Endothelial cell (in vitro differentiated cells): ENCODE measurements around the gene PTCHD1. TPM values are rescaled to one million over a fixed set of nuclear protein-coding genes. Genes with fewer than 3 reads are reported as not detected.

ENCODE experiments used
- DNase-seq: peaks from one replicate; pipeline ENCODE4 v3.0.0; 2021; ENCODE audit warnings: low spot score
- H3K27ac Mint-ChIP-seq: one replicate; pipeline ENCODE4 v1.8.0; 2021; ENCODE audit warnings: mixed read lengths, inconsistent platforms; ENCODE audit not compliant: unreplicated experiment
- H3K27me3 Mint-ChIP-seq: one replicate; pipeline ENCODE4 v1.8.0; 2021; ENCODE audit warnings: mild to moderate bottlenecking, moderate library complexity, mixed read lengths, inconsistent platforms; ENCODE audit not compliant: unreplicated experiment
- H3K36me3 Mint-ChIP-seq: one replicate; pipeline ENCODE4 v1.8.0; 2021; ENCODE audit warnings: mild to moderate bottlenecking, low read depth, mixed read lengths, inconsistent platforms; ENCODE audit not compliant: unreplicated experiment
- H3K4me1 Mint-ChIP-seq: one replicate; pipeline ENCODE4 v1.8.0; 2021; ENCODE audit warnings: mild to moderate bottlenecking, mixed read lengths, inconsistent platforms; ENCODE audit not compliant: unreplicated experiment
- H3K4me3 Mint-ChIP-seq: one replicate; pipeline ENCODE4 v1.8.0; 2021; ENCODE audit warnings: mild to moderate bottlenecking, mixed read lengths, inconsistent platforms; ENCODE audit not compliant: unreplicated experiment
- H3K9me3 Mint-ChIP-seq: one replicate; pipeline ENCODE4 v1.8.0; 2021; ENCODE audit warnings: mixed read lengths, inconsistent platforms; ENCODE audit not compliant: unreplicated experiment
- total RNA-seq: library from RNA; stranded (reverse); fragmentation: NEBNext Ultra II Directional; extraction: Animal tissue kit (Norgen Biotek cat#: 25700); gene quantifications from one replicate; pipeline ENCODE4 v1.2.1, GENCODE V29; 2021; ENCODE audit not compliant: unreplicated experiment
- TF ChIP-seq, protein P1 (sequence below): fragments of 200-600 bp; sonication (generic); IDR thresholded peaks from one replicate; pipeline ENCODE4 v1.5.0; 2021; ENCODE audit warnings: antibody characterized with exemption; ENCODE audit not compliant: unreplicated experiment

The PTCHD1 gene
- total RNA-seq, 1 donor from 2014 or later: 0.87 TPM

GRCh38 chrX:23292988-23293651 lies 41.5 kb upstream of the PTCHD1 start:
- TF ChIP-seq, protein P1, sequence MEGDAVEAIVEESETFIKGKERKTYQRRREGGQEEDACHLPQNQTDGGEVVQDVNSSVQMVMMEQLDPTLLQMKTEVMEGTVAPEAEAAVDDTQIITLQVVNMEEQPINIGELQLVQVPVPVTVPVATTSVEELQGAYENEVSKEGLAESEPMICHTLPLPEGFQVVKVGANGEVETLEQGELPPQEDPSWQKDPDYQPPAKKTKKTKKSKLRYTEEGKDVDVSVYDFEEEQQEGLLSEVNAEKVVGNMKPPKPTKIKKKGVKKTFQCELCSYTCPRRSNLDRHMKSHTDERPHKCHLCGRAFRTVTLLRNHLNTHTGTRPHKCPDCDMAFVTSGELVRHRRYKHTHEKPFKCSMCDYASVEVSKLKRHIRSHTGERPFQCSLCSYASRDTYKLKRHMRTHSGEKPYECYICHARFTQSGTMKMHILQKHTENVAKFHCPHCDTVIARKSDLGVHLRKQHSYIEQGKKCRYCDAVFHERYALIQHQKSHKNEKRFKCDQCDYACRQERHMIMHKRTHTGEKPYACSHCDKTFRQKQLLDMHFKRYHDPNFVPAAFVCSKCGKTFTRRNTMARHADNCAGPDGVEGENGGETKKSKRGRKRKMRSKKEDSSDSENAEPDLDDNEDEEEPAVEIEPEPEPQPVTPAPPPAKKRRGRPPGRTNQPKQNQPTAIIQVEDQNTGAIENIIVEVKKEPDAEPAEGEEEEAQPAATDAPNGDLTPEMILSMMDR: no peak
- H3K4me3 Mint-ChIP-seq: no peak overlapping the region
- peaks cover 4% of the 10 kb centered on the region for H3K4me1 Mint-ChIP-seq
- H3K27me3 Mint-ChIP-seq: no peaks in the 10 kb centered on the region
- DNase-seq: no peak
- H3K27ac Mint-ChIP-seq: no peak overlapping the region
- H3K9me3 Mint-ChIP-seq: no peaks in the 10 kb centered on the region
- no peaks in the 10 kb centered on the region for H3K36me3 Mint-ChIP-seq

DNA sequence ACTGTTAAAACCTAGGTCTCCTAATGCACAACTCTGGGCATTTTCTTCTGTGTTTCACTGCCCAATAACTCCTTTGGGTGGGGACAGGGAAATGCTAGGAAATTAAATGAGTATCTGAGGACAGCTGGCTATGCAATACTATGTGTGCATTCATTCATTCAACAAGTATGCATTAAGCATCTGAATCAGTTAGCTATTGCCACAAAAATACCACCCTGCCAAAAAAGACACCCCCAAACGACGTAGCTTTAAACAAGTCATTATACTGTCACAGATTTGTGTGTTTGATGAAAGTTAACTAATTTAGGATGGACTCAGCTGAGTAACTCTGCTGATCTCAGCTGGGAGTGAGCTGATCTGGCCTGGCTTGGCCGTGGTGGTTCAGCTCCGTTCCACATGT lies 29.8 kb upstream of the PTCHD1 start:
- Mint-ChIP-seq H3K4me1 (peaks cover 7% of the 10 kb centered on the region), H3K4me3 (no peak overlapping the region), H3K9me3 (no peaks in the 10 kb centered on the region), H3K27ac (no peak overlapping the region), H3K36me3 (no peaks in the 10 kb centered on the region), H3K27me3 (no peaks in the 10 kb centered on the region)
- no peak for DNase-seq
- TF ChIP-seq, protein P1: no peak

DNA sequence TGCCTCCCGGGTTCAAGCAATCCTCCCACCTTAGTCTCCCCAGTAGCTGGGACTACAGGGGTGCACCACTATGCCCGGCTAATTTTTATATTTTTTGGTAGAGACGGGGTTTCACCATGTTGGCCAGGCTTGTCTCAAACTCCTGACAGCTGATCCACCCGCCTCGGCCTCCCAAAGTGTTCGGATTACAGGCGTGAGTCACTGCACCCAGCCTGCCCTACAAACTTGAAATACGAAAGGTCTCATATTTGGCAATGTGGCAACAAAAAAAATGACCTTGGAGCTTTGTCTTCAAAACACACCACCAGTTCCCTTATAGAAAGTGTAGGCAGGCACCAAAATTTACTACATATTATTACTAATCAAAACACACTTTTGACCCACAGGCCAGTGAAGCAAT lies 22.9 kb upstream of the PTCHD1 start:
- H3K4me1 Mint-ChIP-seq: peaks cover 7% of the 10 kb centered on the region
- peaks cover 4% of the 10 kb centered on the region for H3K27me3 Mint-ChIP-seq
- DNase-seq: no peak
- H3K36me3 Mint-ChIP-seq: no peaks in the 10 kb centered on the region
- H3K4me3 Mint-ChIP-seq: no peak overlapping the region
- TF ChIP-seq, protein P1: no peak
- no peak overlapping the region for H3K27ac Mint-ChIP-seq
- no peaks in the 10 kb centered on the region for H3K9me3 Mint-ChIP-seq

DNA sequence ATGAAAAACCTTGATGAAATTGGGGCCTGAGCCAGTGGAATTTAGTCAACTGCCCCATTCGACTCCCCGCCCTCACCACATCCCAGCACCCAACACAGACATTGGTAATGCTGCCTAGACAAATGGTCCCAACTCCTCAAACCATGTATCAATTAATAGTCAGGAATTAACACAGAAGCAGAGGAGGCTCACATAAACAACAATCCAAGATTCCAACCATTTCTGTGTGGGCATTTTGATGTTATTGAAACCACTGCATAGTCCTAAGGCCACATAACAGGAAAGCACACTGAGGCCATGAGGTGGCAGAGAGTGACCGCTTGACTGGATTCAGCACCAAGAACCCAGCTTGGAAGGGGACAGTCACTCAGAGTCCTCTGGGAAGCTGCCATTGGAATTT lies 22.5 kb upstream of the PTCHD1 start:
- Mint-ChIP-seq H3K9me3 (no peaks in the 10 kb centered on the region), H3K4me3 (no peak overlapping the region), H3K27me3 (peaks cover 4% of the 10 kb centered on the region), H3K27ac (no peak overlapping the region), H3K4me1 (peaks cover 7% of the 10 kb centered on the region), H3K36me3 (no peaks in the 10 kb centered on the region)
- DNase-seq: no peak
- TF ChIP-seq, protein P1: no peak

GRCh38 chrX:23317799-23318724 lies 16.6 kb upstream of the PTCHD1 start:
- no peak overlapping the region for H3K4me3 Mint-ChIP-seq
- no peaks in the 10 kb centered on the region for H3K4me1 Mint-ChIP-seq
- no peaks in the 10 kb centered on the region for H3K9me3 Mint-ChIP-seq
- H3K27ac Mint-ChIP-seq: no peak overlapping the region
- DNase-seq: peak; percentile 57
- peaks cover 4% of the 10 kb centered on the region for H3K27me3 Mint-ChIP-seq
- no peaks in the 10 kb centered on the region for H3K36me3 Mint-ChIP-seq
- TF ChIP-seq, protein P1: peak; percentile 76
